Prostate gland (tissue), 2 donors: ENCODE measurements around the gene LSM3. TPM values are rescaled to one million over a fixed set of nuclear protein-coding genes. Genes with fewer than 3 reads are reported as not detected.

ENCODE experiments used
- DNase-seq: peaks from one replicate; pipeline ENCODE4 v3.0.0-alpha.2; 2019; ENCODE audit warnings: low spot score
- H3K27ac ChIP-seq, 2 donors: fragments of 200-600 bp; sonication (generic); 2 replicates each; pipeline ENCODE4 v1.5.1; 2017 to 2019
- H3K27me3 ChIP-seq: fragments of 200-600 bp; sonication (generic); replicated peaks from 2 replicates; pipeline ENCODE4 v1.5.1; 2019; ENCODE audit not compliant: insufficient read depth
- H3K36me3 ChIP-seq, 2 donors: fragments of 200-600 bp; sonication (generic); 1 replicate in 1 of 2; 2 replicates in 1 of 2; pipeline versions ENCODE4 v1.5.1 to v1.8.1; 2017 to 2019
- H3K4me1 ChIP-seq: fragments of 200-600 bp; sonication (generic); replicated peaks from 2 replicates; pipeline ENCODE4 v1.5.1; 2019
- H3K4me3 ChIP-seq, 2 donors: fragments of 200-600 bp; sonication (generic); 2 replicates each; pipeline ENCODE4 v1.5.1; 2017 to 2019
- H3K9me3 ChIP-seq: fragments of 200-600 bp; sonication (generic); 2 replicates; pipeline ENCODE4 v1.5.1; 2017
- POLR2A ChIP-seq: fragments of 450-650 bp; IDR thresholded peaks from one replicate; pipeline ENCODE4 v1.6.1; 2016; ENCODE audit warnings: antibody characterized with exemption, mild to moderate bottlenecking
- POLR2AphosphoS5 ChIP-seq: sonication (generic); formaldehyde crosslinking; IDR thresholded peaks from one replicate; pipeline ENCODE4 v1.6.1; 2017; ENCODE audit warnings: antibody characterized with exemption
- WGBS: methylation state at CpG from one replicate; pipeline ENCODE4 v1.1.5; 2018; 5-methylcytosine and 5-hydroxymethylcytosine counted together
- intact Hi-C: fragments of 100-400 bp; cut with DNase I; formaldehyde crosslinking; loops from one replicate; pipeline ENCODE4 v1.14.2; 2022
- total RNA-seq, 2 donors: library from RNA; depleted of rRNA; stranded (reverse); fragments of >200 nt; gene quantifications; one replicate each; pipeline ENCODE4 v1.1.0, GENCODE V29; 2016

The LSM3 gene
- total RNA-seq, 2 donors from 2014 or later = 15.0 to 15.1 TPM

- WGBS = 10% methylated on average over 5 of the region's 5 CpGs
- H3K27me3 ChIP-seq = no peaks in the 10 kb centered on the region
- DNase-seq = peak; percentile 78
- H3K4me1 ChIP-seq = peaks cover 12% of the 10 kb centered on the region
- no peaks in the 10 kb centered on the region for H3K9me3 ChIP-seq
- no peak overlapping the region for H3K4me3 ChIP-seq
- intact Hi-C loops = no loop called here
- H3K27ac ChIP-seq = peak overlapping the region; percentile 72 to 81
- H3K36me3 ChIP-seq = no peaks in the 10 kb centered on the region
- TF ChIP-seq POLR2A (no peak), POLR2AphosphoS5 (peak; percentile 89)
These were observed 70.4 kb downstream of the LSM3 start for GRCh38 chr3:14248849-14249523.

Other genes starting within 250 kb of the LSM3 start
- gene CHCHD4, start 53.9 kb upstream of the LSM3 start, total RNA-seq = 10 to 100 TPM; 12.1 to 14.8 TPM
- gene TMEM43, start 53.8 kb upstream of the LSM3 start, total RNA-seq = 10 to 100 TPM; 56.8 to 80.5 TPM
- gene XPC, start 216 bp upstream of the LSM3 start, total RNA-seq = 10 to 100 TPM; 41.1 to 53.2 TPM
- 10 to 100 TPM in 1 of 2 donors, 1 to 10 TPM in 1; 6.9 to 24.5 TPM for gene SLC6A6, start 223.8 kb downstream of the LSM3 start, total RNA-seq